Breast epithelium (tissue), 3 donors: ENCODE results near the gene RAB6A.

Source experiments
- POLR2A ChIP-seq: fragments of 450-650 bp; IDR thresholded peaks from one replicate; pipeline ENCODE4 v1.6.1; 2016; ENCODE audit warnings: antibody characterized with exemption, mild to moderate bottlenecking, moderate library complexity
- POLR2AphosphoS5 ChIP-seq, 3 donors: sonication (generic); formaldehyde crosslinking; IDR thresholded peaks; one replicate each; pipeline ENCODE4 v1.6.1; 2017; ENCODE audit warnings: antibody characterized with exemption in 3 of 3
- TF ChIP-seq, protein P1 (sequence below), 3 donors: fragments of 450-650 bp; IDR thresholded peaks; one replicate each; pipeline ENCODE4 v1.5.1; 2016 to 2017; ENCODE audit warnings: antibody characterized with exemption in 3 of 3, mild to moderate bottlenecking in 3 of 3, moderate library complexity in 3 of 3

DNA sequence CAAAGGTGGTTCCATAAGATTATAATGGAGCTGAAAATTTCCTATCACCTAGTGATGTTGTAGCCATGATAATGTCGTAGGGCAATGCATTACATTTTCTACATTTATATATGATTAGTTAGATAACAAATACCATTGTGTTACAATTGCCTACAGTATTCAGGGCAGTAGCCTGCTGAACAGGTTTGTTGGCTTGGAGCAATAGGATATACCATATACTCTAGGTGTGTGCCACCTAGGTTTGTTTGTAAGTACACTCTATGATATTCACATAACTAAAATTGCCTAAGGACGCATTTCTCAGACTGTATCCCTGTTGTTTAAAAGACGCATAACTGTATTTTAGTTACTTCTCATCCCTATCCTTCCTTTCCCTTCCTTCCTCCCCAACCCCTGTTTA lies 100.9 kb downstream of the RAB6A start:
- TF ChIP-seq, protein P1, sequence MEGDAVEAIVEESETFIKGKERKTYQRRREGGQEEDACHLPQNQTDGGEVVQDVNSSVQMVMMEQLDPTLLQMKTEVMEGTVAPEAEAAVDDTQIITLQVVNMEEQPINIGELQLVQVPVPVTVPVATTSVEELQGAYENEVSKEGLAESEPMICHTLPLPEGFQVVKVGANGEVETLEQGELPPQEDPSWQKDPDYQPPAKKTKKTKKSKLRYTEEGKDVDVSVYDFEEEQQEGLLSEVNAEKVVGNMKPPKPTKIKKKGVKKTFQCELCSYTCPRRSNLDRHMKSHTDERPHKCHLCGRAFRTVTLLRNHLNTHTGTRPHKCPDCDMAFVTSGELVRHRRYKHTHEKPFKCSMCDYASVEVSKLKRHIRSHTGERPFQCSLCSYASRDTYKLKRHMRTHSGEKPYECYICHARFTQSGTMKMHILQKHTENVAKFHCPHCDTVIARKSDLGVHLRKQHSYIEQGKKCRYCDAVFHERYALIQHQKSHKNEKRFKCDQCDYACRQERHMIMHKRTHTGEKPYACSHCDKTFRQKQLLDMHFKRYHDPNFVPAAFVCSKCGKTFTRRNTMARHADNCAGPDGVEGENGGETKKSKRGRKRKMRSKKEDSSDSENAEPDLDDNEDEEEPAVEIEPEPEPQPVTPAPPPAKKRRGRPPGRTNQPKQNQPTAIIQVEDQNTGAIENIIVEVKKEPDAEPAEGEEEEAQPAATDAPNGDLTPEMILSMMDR (IDR thresholded peaks at IDR 0.05): no peak
- TF ChIP-seq POLR2AphosphoS5 (IDR thresholded peaks at IDR 0.05) (no peak), POLR2A (no peak)
